Measurements from ENCODE around the gene TSR1. TPM values are rescaled to one million over a fixed set of nuclear protein-coding genes. Genes with fewer than 3 reads are reported as not detected.

Gene TSR1
- total RNA-seq, 4 donors from 2014 or later: 25.0 to 58.3 (median 46.5) TPM

- Histone ChIP-seq H3K4me1 (peaks cover 0 to 36% (median 3%) of the 10 kb centered on the region in 3 donors), H3K4me3 (no peak overlapping the region), H3K36me3 (peaks cover 0 to 75% of the 10 kb centered on the region in 2 donors), H3K27ac (peak overlapping the region in 1 of 4 donors; percentile 3), H3K9me3 (no peaks in the 10 kb centered on the region), H3K27me3 (no peaks in the 10 kb centered on the region)
- ATAC-seq: no peak
- 53% methylated on average over 5 of the region's 15 CpGs; no CpG with 5 or more reads in 1 of the 2 donors for WGBS, 2 donors (ENCODE audit: low coverage in 1 of 2)
- TF ChIP-seq POLR2AphosphoS5 (IDR thresholded peaks at IDR 0.05) (no peak), EP300 (IDR thresholded peaks at IDR 0.05) (no peak), CTCF (IDR thresholded peaks at IDR 0.05) (no peak), POLR2A (IDR thresholded peaks at IDR 0.05) (no peak)
These were observed 44.8 kb upstream of the TSR1 start for GRCh38 chr17:2380950-2381649.

- peak overlapping the region in 1 of 4 donors; percentile 3 for H3K27ac ChIP-seq
- no peak overlapping the region for H3K4me3 ChIP-seq
- H3K27me3 ChIP-seq: no peaks in the 10 kb centered on the region
- TF ChIP-seq POLR2A (IDR thresholded peaks at IDR 0.05): no peak
- no peak for TF ChIP-seq POLR2AphosphoS5 (IDR thresholded peaks at IDR 0.05)
- no peak for TF ChIP-seq EP300 (IDR thresholded peaks at IDR 0.05)
- TF ChIP-seq CTCF (IDR thresholded peaks at IDR 0.05): no peak
- no peaks in the 10 kb centered on the region for H3K9me3 ChIP-seq
- 79% methylated on average over 5 of the region's 16 CpGs; no CpG with 5 or more reads in 1 of the 2 donors for WGBS, 2 donors (ENCODE audit: low coverage in 1 of 2)
- ATAC-seq: no peak
- H3K4me1 ChIP-seq: peaks cover 0 to 29% (median 3%) of the 10 kb centered on the region in 3 donors
- peaks cover 0 to 75% of the 10 kb centered on the region in 2 donors for H3K36me3 ChIP-seq
These were observed 44.1 kb upstream of the TSR1 start for GRCh38 chr17:2380226-2380922.

GRCh38 chr17:2379489-2380225 lies 43.4 kb upstream of the TSR1 start:
- Histone ChIP-seq H3K27ac (no peak overlapping the region), H3K27me3 (no peaks in the 10 kb centered on the region), H3K36me3 (peaks cover 0 to 75% of the 10 kb centered on the region in 2 donors), H3K4me1 (peaks cover 0 to 22% (median 3%) of the 10 kb centered on the region in 3 donors), H3K9me3 (no peaks in the 10 kb centered on the region), H3K4me3 (no peak overlapping the region)
- TF ChIP-seq CTCF (IDR thresholded peaks at IDR 0.05) (no peak), EP300 (IDR thresholded peaks at IDR 0.05) (no peak), POLR2AphosphoS5 (IDR thresholded peaks at IDR 0.05) (no peak)
- no CpG with 5 or more reads among the region's 25 CpGs for WGBS, 2 donors (ENCODE audit: low coverage in 1 of 2)
- ATAC-seq: no peak

GRCh38 chr17:2378905-2379304 lies 42.6 kb upstream of the TSR1 start:
- no peak for ATAC-seq
- Histone ChIP-seq H3K4me3 (no peak overlapping the region), H3K36me3 (peaks cover 0 to 78% of the 10 kb centered on the region in 2 donors), H3K9me3 (no peaks in the 10 kb centered on the region), H3K27me3 (no peaks in the 10 kb centered on the region), H3K4me1 (peaks cover 0 to 20% (median 3%) of the 10 kb centered on the region in 3 donors), H3K27ac (no peak overlapping the region)
- WGBS, 2 donors (ENCODE audit: low coverage in 1 of 2): no CpG with 5 or more reads among the region's 11 CpGs
- TF ChIP-seq POLR2A (IDR thresholded peaks at IDR 0.05): no peak
- TF ChIP-seq CTCF (IDR thresholded peaks at IDR 0.05): no peak
- TF ChIP-seq EP300 (IDR thresholded peaks at IDR 0.05): no peak
- no peak for TF ChIP-seq POLR2AphosphoS5 (IDR thresholded peaks at IDR 0.05)
